C4-2B (cell line): ENCODE data around the gene ADAM20.
"Not testable (repeated sequence)": the region's sequence is repeated elsewhere in the genome, so short reads cannot be mapped to it uniquely, and the experiment has no call there.

Experiments used
- H3K27ac ChIP-seq: fragments of 450-650 bp; 2 replicates; pipeline ENCODE4 v1.5.1; 2017
- CTCF ChIP-seq: fragments of 450-650 bp; conservative IDR thresholded peaks from 2 replicates; pipeline ENCODE4 v1.5.1; 2017; ENCODE audit warnings: mild to moderate bottlenecking
- ZFX ChIP-seq: fragments of 450-650 bp; IDR thresholded peaks from 2 replicates; pipeline ENCODE4 v1.6.1; 2017

ADAM20 gene

GRCh38 chr14:70515811-70516210 is 19.0 kb downstream of the ADAM20 start:
- TF ChIP-seq ZFX (no peak), CTCF (no peak)
- H3K27ac ChIP-seq, result no peak overlapping the region

DNA sequence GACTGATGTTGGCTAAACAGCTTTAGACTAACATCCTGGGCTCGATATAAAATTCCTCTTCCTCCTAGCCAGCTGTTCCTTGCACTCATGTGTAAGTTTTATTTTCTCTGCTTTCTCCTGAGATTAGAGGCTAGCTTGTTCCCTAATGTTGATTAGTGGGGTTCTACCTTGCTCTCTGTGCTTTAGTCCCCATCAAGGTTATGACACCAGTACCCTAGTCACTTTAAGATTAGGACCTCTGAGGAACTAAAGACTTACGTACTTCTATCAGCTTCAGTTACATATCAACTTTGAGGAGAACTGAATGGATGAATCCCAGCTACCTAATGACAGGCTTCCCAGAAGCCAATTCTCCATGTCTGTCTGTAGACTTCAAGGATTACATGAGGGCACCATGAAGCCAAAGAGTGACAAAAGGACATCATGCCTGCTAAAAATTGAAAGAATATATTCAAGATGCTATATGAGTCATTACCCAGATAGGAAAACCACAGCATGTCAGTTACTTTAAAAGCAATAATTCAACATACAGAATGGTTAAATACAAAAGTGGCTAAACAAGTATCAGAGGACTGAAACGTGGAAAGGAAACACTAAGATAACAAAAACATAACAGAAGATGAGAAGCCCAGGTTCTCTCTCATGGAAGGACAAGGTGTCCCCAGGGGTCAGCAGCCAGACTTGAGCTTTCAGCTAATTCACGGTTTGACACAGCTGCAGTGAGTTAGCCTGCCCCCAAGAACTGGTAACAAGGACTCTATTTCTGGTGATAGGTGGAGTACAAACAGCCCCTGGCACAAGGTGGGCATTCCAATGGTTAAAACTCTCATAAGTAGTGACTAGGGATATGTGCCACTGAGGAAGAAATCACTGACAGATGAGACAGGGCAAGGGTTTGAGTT is 20.4 kb downstream of the ADAM20 start:
- no peak overlapping the region for H3K27ac ChIP-seq
- no peak for TF ChIP-seq ZFX

- TF ChIP-seq ZFX, result no peak
- TF ChIP-seq CTCF, result no peak
- no peak overlapping the region for H3K27ac ChIP-seq
Observed at GRCh38 chr14:70498191-70498590, 36.6 kb downstream of the ADAM20 start.

GRCh38 chr14:70489579-70490200 is 45.1 kb downstream of the ADAM20 start:
- no peak for TF ChIP-seq ZFX
- no peak for TF ChIP-seq CTCF
- H3K27ac ChIP-seq, result no peak overlapping the region

DNA sequence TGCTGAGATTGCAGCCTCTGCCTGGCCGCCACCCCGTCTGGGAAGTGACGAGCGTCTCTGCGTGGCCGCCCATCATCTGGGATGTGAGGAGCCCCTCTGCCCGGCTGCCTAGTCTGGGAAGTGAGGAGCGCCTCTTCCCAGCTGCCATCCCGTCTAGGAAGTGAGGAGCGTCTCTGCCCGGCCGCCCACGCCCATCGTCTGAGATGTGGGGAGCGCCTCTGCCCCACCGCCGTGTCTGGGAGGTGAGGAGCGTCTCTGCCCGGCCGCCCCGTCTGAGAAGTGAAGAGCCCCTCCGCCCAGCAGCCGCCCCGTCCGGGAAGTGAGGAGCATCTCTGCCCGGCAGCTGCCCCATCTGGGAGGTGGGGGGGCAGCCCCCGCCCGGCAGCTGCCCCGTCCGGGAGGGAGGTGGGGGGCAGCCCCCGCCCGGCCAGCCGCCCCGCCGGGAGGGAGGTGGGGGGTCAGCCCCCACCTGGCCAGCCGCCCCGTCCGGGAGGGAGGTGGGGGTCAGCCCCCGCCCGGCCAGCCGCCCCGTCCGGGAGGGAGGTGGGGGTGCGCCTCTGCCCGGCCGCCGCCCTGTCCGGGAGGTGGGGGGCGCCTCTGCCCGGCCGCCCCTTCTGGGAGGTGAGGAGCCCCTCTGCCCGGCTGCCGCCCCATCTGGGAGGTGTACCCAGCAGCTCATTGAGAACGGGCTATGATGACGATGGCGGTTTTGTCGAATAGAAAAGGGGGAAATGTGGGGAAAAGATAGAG is 57.3 kb downstream of the ADAM20 start:
- H3K27ac ChIP-seq, result not testable (repeated sequence)

DNA sequence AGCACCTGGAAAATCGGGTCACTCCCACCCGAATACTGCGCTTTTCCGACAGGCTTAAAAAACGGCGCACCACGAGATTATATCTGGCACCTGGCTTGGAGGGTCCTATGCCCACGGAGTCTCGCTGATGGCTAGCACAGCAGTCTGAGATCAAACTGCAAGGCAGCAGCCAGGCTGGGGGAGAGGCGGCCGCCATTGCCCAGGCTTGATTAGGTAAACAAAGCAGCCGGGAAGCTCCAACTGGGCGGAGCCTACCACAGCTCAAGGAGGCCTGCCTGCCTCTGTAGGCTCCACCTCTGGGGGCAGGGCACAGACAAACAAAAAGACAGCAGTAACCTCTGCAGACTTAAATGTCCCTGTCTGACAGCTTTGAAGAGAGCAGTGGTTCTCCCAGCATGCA is 59.3 kb downstream of the ADAM20 start:
- H3K27ac ChIP-seq, result not testable (repeated sequence)

DNA sequence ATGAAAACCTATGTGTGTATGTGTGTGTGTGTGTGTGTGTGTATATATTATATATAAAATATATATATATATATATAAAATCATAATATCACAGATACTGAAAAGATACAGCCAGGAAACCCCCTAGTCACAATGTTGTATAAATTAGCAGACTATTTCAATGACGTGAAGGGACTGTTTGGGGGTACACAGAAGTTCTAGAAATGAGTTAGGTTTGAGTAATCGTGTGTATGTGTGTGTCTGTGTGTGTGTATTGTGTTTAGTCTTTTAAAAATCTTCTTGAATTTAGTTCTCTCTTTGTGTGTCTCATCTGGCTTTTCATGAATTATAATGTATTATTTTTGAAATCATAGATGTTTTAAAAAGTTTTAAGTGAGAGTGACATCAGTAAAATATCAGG is 61.0 kb downstream of the ADAM20 start:
- H3K27ac ChIP-seq, result no peak overlapping the region
- TF ChIP-seq CTCF (no peak), ZFX (no peak)
